Mucosa of descending colon (tissue), 3 donors: Measurements from ENCODE around the gene ADAMTS20. TPM values are rescaled to one million over a fixed set of nuclear protein-coding genes. Genes with fewer than 3 reads are reported as not detected.

Experiments used
- ATAC-seq: fragments of 200-7000 bp; cut with Tn5 transposase; one replicate; pipeline ENCODE4 v1.9.1; 2020; ENCODE audit warnings: mild to moderate bottlenecking, moderate library complexity
- DNase-seq, 3 donors: peaks; one replicate each; pipeline ENCODE4 v3.0.0-alpha.2; 2020
- H3K36me3 ChIP-seq: fragments of 200-600 bp; one replicate; pipeline ENCODE4 v1.8.0; 2021; ENCODE audit warnings: low read depth, mild to moderate bottlenecking
- H3K4me1 ChIP-seq: fragments of 200-600 bp; one replicate; pipeline ENCODE4 v1.8.0; 2021; ENCODE audit warnings: low read depth, mild to moderate bottlenecking
- H3K4me3 ChIP-seq: fragments of 200-600 bp; one replicate; pipeline ENCODE4 v1.8.0; 2021; ENCODE audit warnings: mild to moderate bottlenecking
- H3K9me3 ChIP-seq: fragments of 200-600 bp; one replicate; pipeline ENCODE4 v1.8.0; 2021; ENCODE audit warnings: mild to moderate bottlenecking
- CTCF ChIP-seq: fragments of 200-600 bp; IDR thresholded peaks from one replicate; pipeline ENCODE4 v1.8.0; 2022; ENCODE audit warnings: antibody characterized with exemption, mild to moderate bottlenecking
- intact Hi-C, 2 donors: fragments of 100-400 bp; cut with DNase I in 1 of 2; cut with micrococcal nuclease in 1 of 2; formaldehyde crosslinking; loops; one replicate each; pipeline versions ENCODE4 v1.11.0 to v1.11.1; 2022; cut with DNase I, micrococcal nuclease
- total RNA-seq, 3 donors: library from RNA; stranded (reverse); fragmentation: NEBNext Ultra II Directional in 2 of 3; extraction: Animal tissue kit (Norgen Biotek cat#: 25700) in 2 of 3; gene quantifications; one replicate each; pipeline versions ENCODE4 v1.2.1 to v1.2.4, GENCODE V29; 2021 to 2023
- donor health status: DM: no; HTN: no; CAD: no; lungs with moderate emphysema.
- donor health status: DM: no; HTN: no; CAD: no.
- donor health status: DM: no; HTN: yes; CAD: no.

ADAMTS20 gene
- total RNA-seq, 3 donors from 2014 or later = not detected

GRCh38 chr12:43416981-43417380 lies 135.0 kb downstream of the ADAMTS20 start:
- no peak overlapping the region for H3K4me3 ChIP-seq
- no peaks in the 10 kb centered on the region for H3K36me3 ChIP-seq
- H3K4me1 ChIP-seq = no peaks in the 10 kb centered on the region
- no peak for TF ChIP-seq CTCF
- DNase-seq = no peak
- H3K9me3 ChIP-seq = no peaks in the 10 kb centered on the region
- no peak for ATAC-seq
- intact Hi-C loops = no loop called here

- no peaks in the 10 kb centered on the region for H3K4me1 ChIP-seq
- no peak for TF ChIP-seq CTCF
- no peaks in the 10 kb centered on the region for H3K9me3 ChIP-seq
- H3K4me3 ChIP-seq = no peak overlapping the region
- ATAC-seq (no peak), DNase-seq (no peak)
- intact Hi-C loops = no loop called here
- H3K36me3 ChIP-seq = no peaks in the 10 kb centered on the region
These were observed 144.0 kb downstream of the ADAMTS20 start for GRCh38 chr12:43407816-43408645.

DNA sequence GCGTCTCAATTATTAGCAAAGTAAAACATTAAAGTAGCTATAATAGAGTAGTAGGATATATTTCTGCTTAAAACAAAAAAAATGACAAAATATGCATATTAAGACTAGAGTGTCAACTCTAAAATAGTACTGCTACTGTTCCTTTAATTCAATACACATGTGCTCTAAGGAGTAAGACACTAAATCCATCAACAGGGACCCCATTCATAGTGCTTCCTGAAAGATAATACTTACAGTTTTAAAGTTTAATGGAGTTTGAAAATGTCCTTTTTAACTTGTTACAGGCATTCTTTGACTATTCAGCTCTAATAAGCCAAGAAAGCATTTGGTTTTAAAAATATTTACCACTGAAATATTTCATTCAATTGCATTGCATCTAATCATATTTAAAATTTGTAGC lies 145.2 kb downstream of the ADAMTS20 start:
- Histone ChIP-seq H3K9me3 (no peaks in the 10 kb centered on the region), H3K4me1 (no peaks in the 10 kb centered on the region), H3K4me3 (no peak overlapping the region), H3K36me3 (no peaks in the 10 kb centered on the region)
- no peak for TF ChIP-seq CTCF
- ATAC-seq = no peak
- intact Hi-C loops = no loop called here
- DNase-seq = no peak

- DNase-seq (no peak), ATAC-seq (no peak)
- H3K4me3 ChIP-seq = no peak overlapping the region
- no peaks in the 10 kb centered on the region for H3K4me1 ChIP-seq
- H3K36me3 ChIP-seq = no peaks in the 10 kb centered on the region
- no peaks in the 10 kb centered on the region for H3K9me3 ChIP-seq
- TF ChIP-seq CTCF = no peak
- intact Hi-C loops = no loop called here
These were observed 149.6 kb downstream of the ADAMTS20 start for GRCh38 chr12:43402436-43402835.

DNA sequence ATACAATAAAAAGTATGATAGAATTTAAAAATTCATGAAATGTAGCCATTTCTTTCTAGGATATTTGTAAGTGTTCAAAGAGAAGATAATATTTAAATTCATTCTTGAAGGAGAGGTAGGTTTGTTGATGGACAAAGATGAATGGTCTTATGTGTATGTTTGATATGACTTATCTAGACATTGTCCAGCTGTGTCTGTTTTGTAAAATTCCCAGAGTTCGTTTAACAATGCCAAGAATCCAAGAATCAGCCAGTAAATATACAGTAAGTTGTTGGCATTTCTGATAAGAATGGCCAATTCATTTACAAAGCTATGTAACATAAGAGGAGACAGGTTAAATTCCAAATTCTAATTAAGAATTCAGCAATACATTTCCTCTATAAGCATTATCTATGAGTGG lies 150.9 kb downstream of the ADAMTS20 start:
- TF ChIP-seq CTCF = no peak
- H3K4me3 ChIP-seq = no peak overlapping the region
- DNase-seq (no peak), ATAC-seq (no peak)
- intact Hi-C loops = no loop called here
- no peaks in the 10 kb centered on the region for H3K36me3 ChIP-seq
- no peaks in the 10 kb centered on the region for H3K4me1 ChIP-seq
- no peaks in the 10 kb centered on the region for H3K9me3 ChIP-seq
